ENCODE results near the gene EVI5L.

EVI5L gene

GRCh38 chr19:7845390-7846154 lies 15.6 kb downstream of the EVI5L start:
- Histone ChIP-seq H3K4me3 (ENCODE audit: extremely low read depth, insufficient read depth, low read length, poor library complexity, severe bottlenecking) (no peak overlapping the region), H3K9me3 (ENCODE audit: control insufficient read depth, low read length) (peaks cover 8% of the 10 kb centered on the region), H3K36me3 (ENCODE audit: control insufficient read depth, insufficient read depth, low read length) (no peaks in the 10 kb centered on the region), H3K4me1 (ENCODE audit: control insufficient read depth, insufficient read depth, low read length, poor library complexity, severe bottlenecking) (no peaks in the 10 kb centered on the region), H3K27ac (ENCODE audit: low read depth, low read length, severe bottlenecking) (no peak overlapping the region)
- WGBS, 2 experiments (ENCODE audit: insufficient coverage in 2 of 2), result 87 to 89% methylated on average over 19 to 20 of the region's 20 CpGs

GRCh38 chr19:7846155-7846646 lies 16.2 kb downstream of the EVI5L start:
- Histone ChIP-seq H3K9me3 (ENCODE audit: control insufficient read depth, low read length) (peaks cover 8% of the 10 kb centered on the region), H3K4me3 (ENCODE audit: extremely low read depth, insufficient read depth, low read length, poor library complexity, severe bottlenecking) (no peak overlapping the region), H3K36me3 (ENCODE audit: control insufficient read depth, insufficient read depth, low read length) (no peaks in the 10 kb centered on the region), H3K4me1 (ENCODE audit: control insufficient read depth, insufficient read depth, low read length, poor library complexity, severe bottlenecking) (no peaks in the 10 kb centered on the region), H3K27ac (ENCODE audit: low read depth, low read length, severe bottlenecking) (no peak overlapping the region)
- WGBS, 2 experiments (ENCODE audit: insufficient coverage in 2 of 2), result 91 to 94% methylated on average over 13 to 17 of the region's 19 CpGs

GRCh38 chr19:7847664-7848063 lies 17.6 kb downstream of the EVI5L start:
- no peak overlapping the region for H3K27ac ChIP-seq (ENCODE audit: low read depth, low read length, severe bottlenecking)
- WGBS, 2 experiments (ENCODE audit: insufficient coverage in 2 of 2), result 96 to 97% methylated on average over 23 of the region's 23 CpGs
- peaks cover under 1% of the 10 kb centered on the region for H3K9me3 ChIP-seq (ENCODE audit: control insufficient read depth, low read length)
- no peaks in the 10 kb centered on the region for H3K36me3 ChIP-seq (ENCODE audit: control insufficient read depth, insufficient read depth, low read length)
- H3K4me1 ChIP-seq (ENCODE audit: control insufficient read depth, insufficient read depth, low read length, poor library complexity, severe bottlenecking), result no peaks in the 10 kb centered on the region
- no peak overlapping the region for H3K4me3 ChIP-seq (ENCODE audit: extremely low read depth, insufficient read depth, low read length, poor library complexity, severe bottlenecking)

- WGBS, 2 experiments (ENCODE audit: insufficient coverage in 2 of 2), result 88 to 89% methylated on average over 32 of the region's 34 CpGs
- Histone ChIP-seq H3K9me3 (ENCODE audit: control insufficient read depth, low read length) (no peaks in the 10 kb centered on the region), H3K36me3 (ENCODE audit: control insufficient read depth, insufficient read depth, low read length) (no peaks in the 10 kb centered on the region), H3K27ac (ENCODE audit: low read depth, low read length, severe bottlenecking) (no peak overlapping the region), H3K4me1 (ENCODE audit: control insufficient read depth, insufficient read depth, low read length, poor library complexity, severe bottlenecking) (no peaks in the 10 kb centered on the region), H3K4me3 (ENCODE audit: extremely low read depth, insufficient read depth, low read length, poor library complexity, severe bottlenecking) (no peak overlapping the region)
Measured at GRCh38 chr19:7848779-7849457, 18.9 kb downstream of the EVI5L start.

- no peak overlapping the region for H3K4me3 ChIP-seq (ENCODE audit: extremely low read depth, insufficient read depth, low read length, poor library complexity, severe bottlenecking)
- 91 to 98% methylated on average over 5 to 9 of the region's 9 CpGs for WGBS, 2 experiments (ENCODE audit: insufficient coverage in 2 of 2)
- no peaks in the 10 kb centered on the region for H3K36me3 ChIP-seq (ENCODE audit: control insufficient read depth, insufficient read depth, low read length)
- no peaks in the 10 kb centered on the region for H3K4me1 ChIP-seq (ENCODE audit: control insufficient read depth, insufficient read depth, low read length, poor library complexity, severe bottlenecking)
- no peaks in the 10 kb centered on the region for H3K9me3 ChIP-seq (ENCODE audit: control insufficient read depth, low read length)
- H3K27ac ChIP-seq (ENCODE audit: low read depth, low read length, severe bottlenecking), result no peak overlapping the region
Measured at GRCh38 chr19:7849631-7849999, 19.6 kb downstream of the EVI5L start.

- no peaks in the 10 kb centered on the region for H3K9me3 ChIP-seq (ENCODE audit: control insufficient read depth, low read length)
- no peak overlapping the region for H3K27ac ChIP-seq (ENCODE audit: low read depth, low read length, severe bottlenecking)
- WGBS, 2 experiments (ENCODE audit: insufficient coverage in 2 of 2), result 83 to 91% methylated on average over 18 to 21 of the region's 25 CpGs
- H3K36me3 ChIP-seq (ENCODE audit: control insufficient read depth, insufficient read depth, low read length), result no peaks in the 10 kb centered on the region
- no peak overlapping the region for H3K4me3 ChIP-seq (ENCODE audit: extremely low read depth, insufficient read depth, low read length, poor library complexity, severe bottlenecking)
- H3K4me1 ChIP-seq (ENCODE audit: control insufficient read depth, insufficient read depth, low read length, poor library complexity, severe bottlenecking), result no peaks in the 10 kb centered on the region
Measured at GRCh38 chr19:7850000-7850813, 20.2 kb downstream of the EVI5L start.

GRCh38 chr19:7850945-7851622 lies 21.1 kb downstream of the EVI5L start:
- Histone ChIP-seq H3K36me3 (ENCODE audit: control insufficient read depth, insufficient read depth, low read length) (no peaks in the 10 kb centered on the region), H3K27ac (ENCODE audit: low read depth, low read length, severe bottlenecking) (no peak overlapping the region), H3K4me3 (ENCODE audit: extremely low read depth, insufficient read depth, low read length, poor library complexity, severe bottlenecking) (no peak overlapping the region), H3K9me3 (ENCODE audit: control insufficient read depth, low read length) (no peaks in the 10 kb centered on the region), H3K4me1 (ENCODE audit: control insufficient read depth, insufficient read depth, low read length, poor library complexity, severe bottlenecking) (no peaks in the 10 kb centered on the region)
- WGBS, 2 experiments (ENCODE audit: insufficient coverage in 2 of 2), result 83 to 93% methylated on average over 10 to 14 of the region's 19 CpGs

GRCh38 chr19:7851623-7852500 lies 21.8 kb downstream of the EVI5L start:
- no peaks in the 10 kb centered on the region for H3K36me3 ChIP-seq (ENCODE audit: control insufficient read depth, insufficient read depth, low read length)
- H3K4me1 ChIP-seq (ENCODE audit: control insufficient read depth, insufficient read depth, low read length, poor library complexity, severe bottlenecking), result no peaks in the 10 kb centered on the region
- no peak overlapping the region for H3K4me3 ChIP-seq (ENCODE audit: extremely low read depth, insufficient read depth, low read length, poor library complexity, severe bottlenecking)
- no peak overlapping the region for H3K27ac ChIP-seq (ENCODE audit: low read depth, low read length, severe bottlenecking)
- no peaks in the 10 kb centered on the region for H3K9me3 ChIP-seq (ENCODE audit: control insufficient read depth, low read length)
- 87 to 88% methylated on average over 13 to 21 of the region's 26 CpGs for WGBS, 2 experiments (ENCODE audit: insufficient coverage in 2 of 2)

GRCh38 chr19:7852851-7853769 lies 23.1 kb downstream of the EVI5L start:
- no peak overlapping the region for H3K27ac ChIP-seq (ENCODE audit: low read depth, low read length, severe bottlenecking)
- H3K4me1 ChIP-seq (ENCODE audit: control insufficient read depth, insufficient read depth, low read length, poor library complexity, severe bottlenecking), result peaks cover 3% of the 10 kb centered on the region
- WGBS, 2 experiments (ENCODE audit: insufficient coverage in 2 of 2), result 18 to 32% methylated on average over 36 to 38 of the region's 45 CpGs
- H3K4me3 ChIP-seq (ENCODE audit: extremely low read depth, insufficient read depth, low read length, poor library complexity, severe bottlenecking), result no peak overlapping the region
- no peaks in the 10 kb centered on the region for H3K36me3 ChIP-seq (ENCODE audit: control insufficient read depth, insufficient read depth, low read length)
- no peaks in the 10 kb centered on the region for H3K9me3 ChIP-seq (ENCODE audit: control insufficient read depth, low read length)

Data from mesodermal cell (in vitro differentiated cells).